Measurements from ENCODE around the gene PDF.

The PDF gene

DNA sequence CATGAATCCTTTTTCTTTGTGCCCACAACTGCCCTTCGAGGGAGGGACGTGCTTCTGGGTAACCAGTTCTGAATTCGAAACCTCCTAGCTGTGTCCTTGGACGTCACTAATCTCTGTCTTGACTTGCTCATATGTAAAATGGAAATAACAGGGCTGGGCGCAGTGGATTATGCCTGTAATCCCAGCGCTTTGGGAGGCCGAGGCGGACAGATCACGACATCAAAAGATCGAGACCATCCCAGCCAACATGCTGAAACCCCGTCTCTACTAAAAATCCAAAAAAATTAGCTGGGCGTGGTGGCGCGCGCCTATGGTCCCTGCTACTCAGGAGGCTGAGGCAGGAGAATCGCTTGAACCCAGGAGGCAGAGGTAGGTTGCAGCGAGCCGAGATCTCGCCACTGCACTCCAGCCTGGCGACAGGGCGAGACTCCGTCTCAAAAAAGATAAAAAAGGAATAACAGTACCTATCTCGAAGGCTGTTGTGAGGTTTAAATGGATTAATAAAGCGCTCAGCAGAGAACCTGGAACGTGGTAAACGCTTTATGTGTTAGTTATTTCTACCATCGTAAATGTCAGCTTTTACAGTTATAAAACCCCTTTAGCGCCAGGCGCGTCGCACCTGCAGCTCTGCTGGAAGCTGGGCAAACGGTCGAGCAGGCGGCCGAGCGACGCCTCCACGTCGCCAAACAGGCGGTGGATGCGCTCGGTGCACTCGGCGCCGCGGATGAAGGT, 8.3 kb upstream of the PDF start:
- DNase-seq = no peak

DNA sequence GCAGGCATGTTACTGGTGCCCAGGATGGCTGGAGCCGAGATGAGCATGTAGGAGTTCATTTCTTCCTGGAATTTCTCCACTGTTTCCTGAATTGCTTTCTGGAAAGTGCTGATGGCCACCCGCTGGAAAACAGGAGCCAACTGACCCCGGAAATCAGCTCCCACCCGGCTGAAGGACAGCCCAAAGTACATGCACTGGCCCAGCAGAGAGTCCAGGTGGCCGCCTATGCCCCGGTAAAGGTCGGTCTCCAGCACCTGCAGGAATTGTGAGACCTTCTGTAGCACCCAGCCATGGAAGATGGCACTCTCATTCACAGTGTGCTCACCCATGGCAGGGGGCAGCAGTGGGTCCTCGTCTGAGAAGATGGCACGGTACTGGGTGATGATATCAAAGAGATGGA, 4.3 kb upstream of the PDF start:
- no peak for DNase-seq

DNA sequence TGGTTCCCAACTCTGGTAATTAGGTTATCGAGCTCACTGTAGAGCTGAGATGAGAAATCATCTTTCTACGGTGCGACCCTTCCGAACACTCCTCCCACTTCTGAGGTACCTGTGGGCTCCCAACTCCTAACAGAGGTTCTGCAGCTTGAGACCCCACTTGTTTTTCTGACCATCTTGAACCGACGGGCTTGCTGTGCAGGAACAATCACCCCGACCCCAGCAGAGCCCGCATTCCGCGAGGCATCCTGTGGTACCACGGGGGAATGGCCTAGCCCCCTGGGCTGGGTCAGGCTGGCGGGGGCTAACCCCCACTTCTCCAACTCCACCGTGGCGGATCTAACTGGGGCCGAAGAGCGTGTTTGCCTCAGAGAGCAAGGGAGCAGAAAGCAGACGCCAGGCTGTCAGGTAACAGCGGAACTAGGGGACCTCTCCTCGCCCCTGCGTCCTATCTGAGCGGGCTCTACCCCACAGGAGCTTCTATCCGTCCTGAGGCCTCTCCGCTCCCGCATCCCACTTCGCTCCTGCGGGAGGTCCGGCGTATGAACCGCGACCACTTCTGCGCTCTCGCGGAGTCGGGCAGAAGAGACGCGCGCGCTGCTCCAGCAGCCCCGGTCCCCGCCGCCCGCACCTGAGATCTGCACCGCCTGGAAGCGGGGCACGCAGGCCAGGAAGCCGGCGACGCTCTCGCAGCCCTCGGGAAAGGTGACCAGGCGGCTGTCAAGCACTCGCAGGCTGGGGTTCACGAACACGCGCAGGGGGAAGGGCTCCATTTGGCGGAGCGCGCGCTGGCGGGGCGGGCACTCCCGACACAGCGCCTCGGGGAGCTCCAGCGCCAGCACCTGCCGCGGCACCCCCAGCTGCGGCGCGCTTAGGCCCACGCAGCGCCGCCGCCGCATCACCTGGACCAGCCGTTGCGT, 761 bp downstream of the PDF start:
- peak; percentile 74 for DNase-seq

DNA sequence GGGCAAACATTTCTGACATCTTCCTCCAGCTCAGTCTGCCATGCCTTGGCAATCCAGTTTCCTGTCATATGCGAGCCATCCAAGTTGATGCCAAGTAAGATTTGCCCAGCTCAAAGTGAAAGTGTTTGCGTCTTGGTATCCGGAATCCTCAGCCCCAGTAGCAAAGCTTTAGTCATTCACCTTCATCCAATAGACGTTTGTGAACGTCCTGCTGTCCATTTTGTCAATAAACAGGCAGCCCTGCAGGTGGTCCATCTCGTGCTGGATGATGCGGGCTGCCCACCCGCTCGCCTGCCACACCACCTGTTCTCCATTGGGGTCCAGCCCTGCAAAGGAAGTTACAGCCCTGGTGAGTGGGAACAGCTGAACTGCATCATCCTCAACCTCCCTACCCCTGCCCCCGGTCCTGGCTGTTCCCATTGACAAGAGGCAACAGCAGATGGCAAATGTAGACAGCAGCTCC, 1.5 kb downstream of the PDF start:
- DNase-seq = no peak

GRCh38 chr16:69327585-69328310, 2.6 kb downstream of the PDF start:
- no peak for DNase-seq

DNA sequence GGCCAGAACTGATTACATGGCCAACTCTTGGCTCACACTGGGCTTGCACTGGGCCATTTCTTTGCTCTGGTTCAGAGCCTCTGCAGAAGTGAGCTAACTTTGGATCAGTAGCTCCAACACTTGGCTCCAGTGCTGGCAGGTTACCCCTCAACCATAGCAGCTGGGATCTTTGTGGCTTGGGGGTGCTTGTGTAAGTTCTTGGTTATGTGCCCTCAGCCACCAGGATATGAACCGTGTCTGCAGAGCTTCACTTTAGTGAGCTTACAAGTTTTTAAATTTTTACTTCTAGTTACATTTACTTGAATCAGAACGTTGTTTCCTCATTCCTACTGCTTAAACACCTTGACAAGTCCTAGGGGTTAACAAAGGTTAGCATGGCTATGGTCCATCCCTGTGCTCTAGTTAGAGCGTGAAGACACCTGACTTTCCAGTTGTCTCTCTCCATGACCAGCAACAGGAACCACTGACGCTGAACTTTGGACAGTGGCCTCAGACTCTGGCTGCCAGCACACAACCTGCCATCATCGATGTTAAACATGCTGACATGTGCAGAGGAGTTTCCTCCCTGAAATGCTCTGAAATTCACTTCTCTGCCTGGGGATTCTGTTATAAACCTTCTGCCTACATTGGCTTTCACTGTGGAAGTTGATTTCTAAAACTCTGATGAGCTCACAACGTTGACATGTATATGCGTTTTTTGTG, 4.1 kb downstream of the PDF start:
- DNase-seq = no peak

DNA sequence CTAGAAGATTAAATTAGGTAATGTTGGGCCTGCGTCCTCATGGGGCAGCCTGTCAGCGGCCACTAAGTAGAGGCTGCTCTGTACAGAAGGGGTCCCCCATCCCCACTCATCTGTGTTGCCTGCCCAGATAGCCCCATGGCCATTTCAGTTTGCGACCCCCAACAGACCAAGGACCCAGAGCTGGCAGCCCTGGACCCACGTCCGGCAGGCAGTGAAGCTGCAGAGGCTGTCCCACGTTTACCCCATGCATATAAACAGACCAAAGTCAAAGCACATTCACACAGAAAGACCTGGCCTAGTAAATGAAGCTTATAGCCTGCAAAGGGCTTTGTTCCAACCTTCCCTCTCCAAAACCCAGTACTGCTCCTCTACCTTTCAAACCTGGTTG, 4.6 kb downstream of the PDF start:
- DNase-seq = no peak

- DNase-seq = no peak
Observed at GRCh38 chr16:69324585-69325253, 5.7 kb downstream of the PDF start.

- DNase-seq = no peak
Observed at GRCh38 chr16:69324013-69324531, 6.3 kb downstream of the PDF start.

DNA sequence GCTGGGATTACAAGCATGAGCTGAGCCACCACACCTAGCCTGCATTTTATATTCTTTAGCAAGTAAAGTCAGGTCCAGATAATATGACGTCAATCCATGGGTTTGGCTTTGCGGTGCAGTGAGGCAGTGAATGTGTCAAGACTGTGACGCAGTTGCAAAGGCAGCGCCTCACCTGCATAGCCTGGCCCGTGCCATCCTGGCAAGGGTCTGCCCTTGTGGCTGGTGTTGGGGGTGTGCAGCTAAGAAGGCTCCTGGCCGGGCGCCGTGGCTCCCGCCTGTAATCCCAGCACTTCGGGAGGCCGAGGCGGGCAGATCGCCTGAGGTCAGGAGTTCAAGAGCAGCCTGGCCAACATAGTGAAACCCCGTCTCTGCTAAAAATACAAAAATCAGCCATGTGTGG, 7.0 kb downstream of the PDF start:
- DNase-seq = no peak

GRCh38 chr16:69322343-69322742, 8.0 kb downstream of the PDF start:
- no peak for DNase-seq

- DNase-seq = no peak
Observed at GRCh38 chr16:69321080-69321479, 9.3 kb downstream of the PDF start.

DNA sequence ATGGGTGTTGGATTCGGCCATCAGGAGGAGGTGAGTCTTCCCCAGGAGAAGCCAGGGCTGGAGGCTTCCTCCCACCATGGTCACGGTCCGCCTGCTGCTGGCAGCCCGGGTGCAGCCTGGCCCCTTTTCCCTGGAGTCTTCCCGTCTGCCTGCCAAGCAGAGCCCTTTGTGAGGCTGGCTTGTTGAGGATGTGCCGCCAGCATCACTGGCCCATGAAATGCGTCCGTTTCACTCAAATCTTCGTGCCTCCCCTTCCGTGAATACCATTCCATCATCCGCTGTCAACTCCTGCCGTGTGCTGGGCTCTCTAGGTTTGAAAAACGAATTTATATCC, 9.7 kb downstream of the PDF start:
- DNase-seq = no peak

GRCh38 chr16:69319826-69320739, 10.3 kb downstream of the PDF start:
- DNase-seq = no peak

- DNase-seq = no peak
Observed at GRCh38 chr16:69319381-69319780, 11.0 kb downstream of the PDF start.

GRCh38 chr16:69318911-69319289, 11.5 kb downstream of the PDF start:
- DNase-seq = no peak

DNA sequence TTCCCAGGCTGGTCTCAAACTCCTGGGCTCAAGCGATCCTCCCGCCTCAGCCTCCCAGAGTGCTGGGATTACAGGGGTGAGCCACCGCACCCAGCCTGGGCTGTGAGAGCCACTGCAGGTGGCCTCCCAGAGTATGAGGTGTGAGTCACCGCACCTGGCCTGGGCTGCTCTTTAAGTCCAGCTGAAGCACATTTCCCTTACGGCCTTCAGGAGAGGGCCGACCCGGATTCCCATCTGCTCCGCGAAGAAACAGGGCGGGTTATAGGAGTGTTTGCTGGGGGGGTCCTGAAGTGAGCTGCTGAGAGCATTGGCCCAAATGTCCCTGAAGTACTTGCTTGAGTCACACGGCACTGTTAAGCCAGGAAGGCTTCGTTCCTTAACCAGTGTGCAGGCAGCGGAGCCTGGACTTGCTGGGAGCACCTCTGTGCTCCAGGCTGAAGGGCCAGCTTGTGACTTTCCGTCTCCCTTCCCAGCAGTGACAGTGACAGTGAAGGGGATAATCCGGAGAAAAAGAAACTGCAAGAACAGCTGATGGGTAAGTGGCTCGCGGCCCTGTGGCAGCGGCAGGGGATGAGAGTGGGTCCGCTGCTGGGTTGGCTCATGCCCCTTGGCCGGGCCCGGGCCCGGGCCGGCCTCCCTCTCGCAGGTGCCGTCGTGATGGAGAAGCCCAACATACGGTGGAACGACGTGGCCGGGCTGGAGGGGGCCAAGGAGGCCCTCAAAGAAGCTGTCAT, 12.0 kb downstream of the PDF start:
- no peak for DNase-seq

DNA sequence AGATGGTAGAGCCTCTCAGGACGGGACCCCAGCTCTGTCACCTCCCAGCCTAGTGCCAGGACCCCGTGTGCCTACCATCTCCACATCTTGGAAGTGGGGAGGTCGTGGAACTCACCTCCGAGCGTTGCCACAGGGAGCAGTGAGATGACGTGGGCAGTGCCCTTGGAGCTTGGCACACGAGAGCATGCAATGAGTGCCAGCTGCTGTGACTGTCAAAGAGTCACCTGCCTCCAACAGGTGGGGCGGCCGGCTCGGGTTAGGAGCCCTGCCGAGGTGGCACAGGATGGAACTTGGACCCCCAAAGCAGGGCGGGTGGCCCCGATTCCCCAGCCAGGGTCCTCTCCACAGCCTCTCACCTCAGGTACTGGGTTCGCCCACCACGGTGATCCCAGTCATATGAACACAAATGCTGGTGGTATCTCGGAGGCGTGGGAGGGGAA, 13.8 kb downstream of the PDF start:
- DNase-seq = no peak

DNA sequence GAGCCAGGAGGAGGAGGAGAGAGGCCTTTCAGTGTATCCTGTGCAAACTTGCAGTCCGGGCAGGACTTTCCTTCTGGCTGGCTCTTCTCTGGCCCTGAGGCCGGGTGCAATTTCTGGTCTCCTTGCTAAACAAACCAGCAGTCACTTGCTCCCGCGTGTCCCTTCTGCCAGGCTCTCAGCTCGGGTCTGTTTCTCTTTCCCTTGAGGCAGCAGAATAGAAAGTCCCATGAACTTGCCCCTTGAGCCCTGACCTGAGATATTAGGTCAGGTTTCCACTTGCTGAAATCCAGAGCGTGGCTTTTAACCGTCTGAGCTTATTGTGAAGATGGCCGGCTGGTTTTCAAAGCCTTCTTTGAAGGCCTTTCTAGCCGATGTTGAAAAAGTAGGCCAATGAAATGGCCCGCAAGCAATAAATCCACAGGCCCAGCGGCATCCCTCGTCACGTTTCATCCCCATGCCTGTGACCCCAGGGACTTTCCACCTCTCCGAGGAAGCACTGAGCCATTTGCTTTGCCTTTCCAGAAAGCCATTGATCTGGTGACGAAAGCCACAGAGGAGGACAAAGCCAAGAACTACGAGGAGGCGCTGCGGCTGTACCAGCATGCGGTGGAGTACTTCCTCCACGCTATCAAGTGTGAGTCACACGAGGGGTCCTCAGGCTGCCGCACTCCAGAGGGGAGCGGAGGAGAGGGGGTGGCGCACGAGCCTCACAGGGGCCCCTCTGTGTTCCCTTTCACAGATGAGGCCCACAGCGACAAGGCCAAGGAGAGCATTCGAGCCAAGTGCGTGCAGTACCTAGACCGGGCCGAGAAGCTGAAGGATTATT, 14.7 kb downstream of the PDF start:
- DNase-seq = no peak
